B cell (primary cell): ENCODE results near the gene IL22RA2. TPM values are rescaled to one million over a fixed set of nuclear protein-coding genes. Genes with fewer than 3 reads are reported as not detected.

Experiments
- ATAC-seq: fragments of 200-7000 bp; cut with Tn5 transposase; one replicate; pipeline ENCODE4 v1.10.0; 2021; ENCODE audit warnings: low read depth, mild to moderate bottlenecking, moderate number of reproducible peaks, moderate library complexity
- CTCF ChIA-PET: fragments of 350-600 bp; sonication (Branson Sonifier 250); formaldehyde crosslinking; loops from one replicate; lab custom pipeline; 2021; ENCODE audit warnings: antibody characterized with exemption, inconsistent platforms; lab: Charles Lee
- POLR2A ChIA-PET: fragments of 350-600 bp; sonication (Branson Sonifier 250); formaldehyde crosslinking; loops from one replicate; lab custom pipeline; 2021; ENCODE audit warnings: antibody characterized with exemption; lab: Charles Lee
- DNase-seq: peaks from one replicate; pipeline ENCODE4 v3.0.0; 2013
- H2AFZ ChIP-seq: 2 replicates; pipeline ENCODE4 v1.6.1; 2012; ENCODE audit warnings: mild to moderate bottlenecking, low read depth, low read length; ENCODE audit not compliant: insufficient read depth, poor library complexity, severe bottlenecking
- H3K27ac ChIP-seq, 2 donors: 1 replicate in 1 of 2; 2 replicates in 1 of 2; pipeline ENCODE4 v1.5.1; 2012 to 2013; ENCODE audit warnings: low read length in 2 of 2, mild to moderate bottlenecking in 2 of 2, moderate library complexity in 1 of 2
- H3K27me3 ChIP-seq, 4 experiments: fragments of 200-600 bp in 1 of 4; sonication (generic) in 1 of 4; replicated peaks in 1 of 4; 1 replicate in 2 of 4; 2 replicates in 2 of 4; pipeline versions ENCODE4 v1.6.1 to v1.7.0; 2013 to 2016; ENCODE audit warnings: low read length in 3 of 4, mild to moderate bottlenecking in 2 of 4, mixed read lengths in 1 of 4, moderate library complexity in 1 of 4; ENCODE audit not compliant: insufficient read depth in 4 of 4, control insufficient read depth in 3 of 4; ENCODE audit errors: control extremely low read depth in 1 of 4
- H3K36me3 ChIP-seq, 2 experiments: replicated peaks in 1 of 2; 1 replicate in 1 of 2; 2 replicates in 1 of 2; pipeline versions ENCODE4 v1.6.1 to v1.7.1; 2013; ENCODE audit warnings: low read length in 1 of 2; ENCODE audit not compliant: insufficient read depth in 2 of 2, control insufficient read depth in 1 of 2; ENCODE audit errors: control extremely low read depth in 1 of 2, extremely low read depth in 1 of 2
- H3K4me1 ChIP-seq, 2 donors: fragments of 200-600 bp in 1 of 2; sonication (generic) in 1 of 2; 1 replicate in 1 of 2; 2 replicates in 1 of 2; pipeline versions ENCODE4 v1.5.1 to v1.6.1; 2013 to 2017; ENCODE audit warnings: low read length in 2 of 2; ENCODE audit not compliant: control insufficient read depth in 2 of 2, insufficient read depth in 2 of 2
- H3K4me2 ChIP-seq: replicated peaks from 2 replicates; pipeline ENCODE3; 2012; ENCODE audit warnings: mild to moderate bottlenecking, low read depth, low read length; ENCODE audit not compliant: poor library complexity, severe bottlenecking
- H3K4me3 ChIP-seq, 5 experiments: fragments of 200-600 bp in 1 of 5; sonication (generic) in 1 of 5; 1 replicate in 3 of 5; 2 replicates in 2 of 5; pipeline versions ENCODE4 v1.5.1 to v1.7.0; 2011 to 2016; ENCODE audit warnings: low read length in 4 of 5, mild to moderate bottlenecking in 4 of 5, low read depth in 2 of 5, control low read depth in 1 of 5, moderate library complexity in 1 of 5; ENCODE audit not compliant: insufficient read depth in 1 of 5; ENCODE audit errors: control extremely low read depth in 1 of 5, extremely low read depth in 1 of 5
- H3K79me2 ChIP-seq: fragments of 200-600 bp; sonication (generic); one replicate; pipeline ENCODE4 v1.6.0; 2016; ENCODE audit warnings: low read length; ENCODE audit not compliant: control insufficient read depth, insufficient read depth
- H3K9ac ChIP-seq: fragments of 200-600 bp; sonication (generic); 2 replicates; pipeline ENCODE4 v1.6.1; 2017; ENCODE audit warnings: mild to moderate bottlenecking, low read length, moderate library complexity
- H3K9me3 ChIP-seq, 3 donors: one replicate each; pipeline versions ENCODE4 v1.6.1 to v1.7.1; 2013; ENCODE audit warnings: low read length in 2 of 3; ENCODE audit not compliant: control insufficient read depth in 2 of 3, insufficient read depth in 1 of 3; ENCODE audit errors: control extremely low read depth in 1 of 3
- H4K20me1 ChIP-seq: 2 replicates; pipeline ENCODE4 v1.6.0; 2012; ENCODE audit warnings: mild to moderate bottlenecking, low read length; ENCODE audit not compliant: insufficient read depth, control insufficient read depth, poor library complexity, severe bottlenecking
- H3K27ac Mint-ChIP-seq: one replicate; pipeline ENCODE4 v1.8.0; 2021; ENCODE audit warnings: mixed read lengths
- H3K27me3 Mint-ChIP-seq: one replicate; pipeline ENCODE4 v1.8.0; 2021; ENCODE audit warnings: mixed read lengths
- H3K4me1 Mint-ChIP-seq: one replicate; pipeline ENCODE4 v1.8.0; 2021; ENCODE audit warnings: mixed read lengths
- H3K4me3 Mint-ChIP-seq: one replicate; pipeline ENCODE4 v1.8.0; 2021; ENCODE audit warnings: mixed read lengths
- H3K9me3 Mint-ChIP-seq: one replicate; pipeline ENCODE4 v1.8.0; 2022; ENCODE audit warnings: mixed read lengths; ENCODE audit not compliant: insufficient read depth
- EZH2 ChIP-seq: IDR thresholded peaks from 2 replicates; pipeline ENCODE4 v1.6.1; 2012; ENCODE audit warnings: borderline replicate concordance, low read depth, mild to moderate bottlenecking, moderate library complexity, low read length; ENCODE audit not compliant: insufficient read depth, poor library complexity, severe bottlenecking
- WGBS: methylation state at CpG from one replicate; pipeline ENCODE4 v1.1.5; 2013; ENCODE audit warnings: missing lambda C conversion rate; ENCODE audit not compliant: insufficient coverage; 5-methylcytosine and 5-hydroxymethylcytosine counted together
- intact Hi-C: fragments of 100-400 bp; cut with micrococcal nuclease; formaldehyde crosslinking; loops from one replicate; pipeline ENCODE4 v1.10.0; 2022
- polyA plus RNA-seq: library from polyadenylated mRNA; depleted of rRNA; stranded (reverse); fragments of >200 nt; gene quantifications from 2 replicates; pipeline ENCODE4 v1.2.3, GENCODE V29; 2012
- total RNA-seq, 2 donors: library from RNA; stranded (reverse); fragments of 120-200 nt in 1 of 2; gene quantifications; 1 replicate in 1 of 2; 2 replicates in 1 of 2; pipeline versions ENCODE4 v1.2.3 to v1.2.4, GENCODE V29; 2013 to 2022
- TF ChIP-seq, protein P1 (sequence below): fragments of 200-600 bp; IDR thresholded peaks from one replicate; pipeline ENCODE4 v1.8.0; 2022; ENCODE audit warnings: antibody characterized with exemption, mild to moderate bottlenecking

The IL22RA2 gene
- total and polyA plus RNA-seq, 2 donors (not counting 1 experiment from before 2014, with no cell fraction given) = not detected

DNA sequence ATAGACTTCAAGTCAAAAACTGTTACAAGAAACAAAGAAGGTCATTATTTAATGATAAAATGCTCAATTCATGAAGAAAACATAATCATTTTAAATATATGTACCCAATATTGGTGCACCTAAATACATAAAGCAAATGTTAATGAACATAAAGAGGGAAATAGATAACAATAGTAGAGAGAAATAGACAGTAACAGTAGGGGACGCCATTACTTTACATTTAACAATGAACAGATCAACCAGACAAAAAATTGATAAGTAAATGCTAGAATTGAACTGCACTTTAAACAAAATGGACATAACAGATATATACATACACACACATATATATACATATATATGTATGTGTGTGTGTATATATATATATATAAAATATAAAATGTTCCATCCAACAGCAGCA lies 37.4 kb downstream of the IL22RA2 start:
- H3K79me2 ChIP-seq = no peaks in the 10 kb centered on the region
- TF ChIP-seq, protein P1, sequence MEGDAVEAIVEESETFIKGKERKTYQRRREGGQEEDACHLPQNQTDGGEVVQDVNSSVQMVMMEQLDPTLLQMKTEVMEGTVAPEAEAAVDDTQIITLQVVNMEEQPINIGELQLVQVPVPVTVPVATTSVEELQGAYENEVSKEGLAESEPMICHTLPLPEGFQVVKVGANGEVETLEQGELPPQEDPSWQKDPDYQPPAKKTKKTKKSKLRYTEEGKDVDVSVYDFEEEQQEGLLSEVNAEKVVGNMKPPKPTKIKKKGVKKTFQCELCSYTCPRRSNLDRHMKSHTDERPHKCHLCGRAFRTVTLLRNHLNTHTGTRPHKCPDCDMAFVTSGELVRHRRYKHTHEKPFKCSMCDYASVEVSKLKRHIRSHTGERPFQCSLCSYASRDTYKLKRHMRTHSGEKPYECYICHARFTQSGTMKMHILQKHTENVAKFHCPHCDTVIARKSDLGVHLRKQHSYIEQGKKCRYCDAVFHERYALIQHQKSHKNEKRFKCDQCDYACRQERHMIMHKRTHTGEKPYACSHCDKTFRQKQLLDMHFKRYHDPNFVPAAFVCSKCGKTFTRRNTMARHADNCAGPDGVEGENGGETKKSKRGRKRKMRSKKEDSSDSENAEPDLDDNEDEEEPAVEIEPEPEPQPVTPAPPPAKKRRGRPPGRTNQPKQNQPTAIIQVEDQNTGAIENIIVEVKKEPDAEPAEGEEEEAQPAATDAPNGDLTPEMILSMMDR = no peak
- no peak for TF ChIP-seq EZH2
- POLR2A ChIA-PET = no interaction called here
- no peak overlapping the region for H2AFZ ChIP-seq
- H3K36me3 ChIP-seq = no peaks in the 10 kb centered on the region
- no peaks in the 10 kb centered on the region for H3K27me3 ChIP-seq
- no peaks in the 10 kb centered on the region for H3K4me1 ChIP-seq
- H3K9me3 ChIP-seq = peaks cover 4 to 31% (median 16%) of the 10 kb centered on the region in 3 donors
- no peak overlapping the region for H3K9ac ChIP-seq
- ATAC-seq (no peak), DNase-seq (no peak)
- CTCF ChIA-PET = no interaction called here
- Mint-ChIP-seq H3K9me3 (peaks cover 3% of the 10 kb centered on the region), H3K27ac (no peak overlapping the region), H3K4me1 (peaks cover 7% of the 10 kb centered on the region), H3K4me3 (no peak overlapping the region), H3K27me3 (no peaks in the 10 kb centered on the region)
- intact Hi-C loops = no loop called here
- H3K4me3 ChIP-seq = no peak overlapping the region
- no CpG with 5 or more reads among the region's 1 CpG for WGBS
- no peak overlapping the region for H3K4me2 ChIP-seq
- no peaks in the 10 kb centered on the region for H4K20me1 ChIP-seq
- H3K27ac ChIP-seq = no peak overlapping the region

DNA sequence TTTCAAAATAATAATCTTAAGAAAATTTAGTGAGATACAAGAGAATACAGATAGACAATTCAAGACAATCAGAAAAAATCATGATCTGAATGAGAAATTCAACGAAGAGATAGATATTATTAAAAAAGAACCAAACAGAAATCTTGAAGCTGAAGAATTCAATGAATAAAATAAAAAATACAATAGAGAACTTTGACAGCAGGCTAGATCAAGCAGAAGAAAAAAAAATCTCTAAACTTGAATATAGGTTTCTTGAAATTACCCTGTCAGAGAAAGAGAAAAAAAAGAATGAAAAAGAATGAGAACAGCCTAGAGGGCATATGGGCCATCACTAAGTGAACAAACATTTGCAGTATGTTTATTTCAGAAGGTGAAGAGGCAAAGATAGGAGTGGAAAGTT lies 39.0 kb downstream of the IL22RA2 start:
- ATAC-seq = no peak
- H3K36me3 ChIP-seq = no peaks in the 10 kb centered on the region
- no peak overlapping the region for H2AFZ ChIP-seq
- ChIA-PET CTCF (interaction anchor here (0.8 kb wide), 1 partner anchor 40 kb away, joined by 3 read pairs; no protein-coding TSS in a partner anchor), POLR2A (no interaction called here)
- peaks cover 5% of the 10 kb centered on the region for H3K4me1 Mint-ChIP-seq
- peaks cover 3% of the 10 kb centered on the region for H3K9me3 Mint-ChIP-seq
- peaks cover 4 to 31% (median 16%) of the 10 kb centered on the region in 3 donors for H3K9me3 ChIP-seq
- TF ChIP-seq EZH2 = no peak
- TF ChIP-seq, protein P1 = no peak
- H3K27me3 Mint-ChIP-seq = no peaks in the 10 kb centered on the region
- no peak overlapping the region for H3K4me2 ChIP-seq
- no peaks in the 10 kb centered on the region for H4K20me1 ChIP-seq
- intact Hi-C loops = no loop called here
- H3K4me3 Mint-ChIP-seq = no peak overlapping the region
- H3K27ac ChIP-seq = no peak overlapping the region
- no peak overlapping the region for H3K4me3 ChIP-seq
- DNase-seq = no peak
- H3K79me2 ChIP-seq = no peaks in the 10 kb centered on the region
- H3K27me3 ChIP-seq = no peaks in the 10 kb centered on the region
- WGBS = no CpG with 5 or more reads among the region's 1 CpG
- H3K4me1 ChIP-seq = no peaks in the 10 kb centered on the region
- H3K9ac ChIP-seq = no peak overlapping the region
- H3K27ac Mint-ChIP-seq = no peak overlapping the region
